Heart left ventricle (tissue), 13 donors: Measurements from ENCODE around the gene DMD.

Experiments
- POLR2A ChIP-seq, 2 donors: fragments of 450-650 bp; IDR thresholded peaks; one replicate each; pipeline ENCODE4 v1.6.1; 2017; ENCODE audit warnings: antibody characterized with exemption in 2 of 2, mild to moderate bottlenecking in 2 of 2, moderate library complexity in 2 of 2
- TF ChIP-seq, protein P1 (sequence below), 12 donors: fragments of 200-600 bp; sonication (generic) in 4 of 12; IDR thresholded peaks; one replicate each; pipeline versions ENCODE4 v1.5.0 to v1.8.0; 2018 to 2022; ENCODE audit warnings: antibody characterized with exemption in 12 of 12, mild to moderate bottlenecking in 5 of 12
- donor health status: ischemic (EF 13 %, LVEDD 7.1; RV severe dilation, severe dysfunction).
- donor health status: DM: no; HTN: yes; CAD: no.
- donor health status: DM: no; HTN: no; CAD: no.
- donor health status: ischemic (EF 25% LVEDD 6.9; RV normal size, moderate dysfunction).
- donor health status: ischemic (EF 25% LVEDD 5.7; RV mildly dilated, moderate dysfunction).
- donor health status: ischemic (EF 35%, LVEDD 5.7; RV mildly dilated, moderate dysfunction).
- donor health status: nonischemic (EF 11% LVEDD 7.7; RV severe dilation, severe dysfunction).
- donor health status: DM: yes; HTN: yes; CAD: no.
- donor health status: PGD.
- donor health status: ischemic (EF 29% LVEDD 5.4; RV normal size, mild dysfunction).
- donor health status: nonischemic (EF 23%, LVEDD 6.1; RV moderate dilation, normal function).

- TF ChIP-seq, protein P1, sequence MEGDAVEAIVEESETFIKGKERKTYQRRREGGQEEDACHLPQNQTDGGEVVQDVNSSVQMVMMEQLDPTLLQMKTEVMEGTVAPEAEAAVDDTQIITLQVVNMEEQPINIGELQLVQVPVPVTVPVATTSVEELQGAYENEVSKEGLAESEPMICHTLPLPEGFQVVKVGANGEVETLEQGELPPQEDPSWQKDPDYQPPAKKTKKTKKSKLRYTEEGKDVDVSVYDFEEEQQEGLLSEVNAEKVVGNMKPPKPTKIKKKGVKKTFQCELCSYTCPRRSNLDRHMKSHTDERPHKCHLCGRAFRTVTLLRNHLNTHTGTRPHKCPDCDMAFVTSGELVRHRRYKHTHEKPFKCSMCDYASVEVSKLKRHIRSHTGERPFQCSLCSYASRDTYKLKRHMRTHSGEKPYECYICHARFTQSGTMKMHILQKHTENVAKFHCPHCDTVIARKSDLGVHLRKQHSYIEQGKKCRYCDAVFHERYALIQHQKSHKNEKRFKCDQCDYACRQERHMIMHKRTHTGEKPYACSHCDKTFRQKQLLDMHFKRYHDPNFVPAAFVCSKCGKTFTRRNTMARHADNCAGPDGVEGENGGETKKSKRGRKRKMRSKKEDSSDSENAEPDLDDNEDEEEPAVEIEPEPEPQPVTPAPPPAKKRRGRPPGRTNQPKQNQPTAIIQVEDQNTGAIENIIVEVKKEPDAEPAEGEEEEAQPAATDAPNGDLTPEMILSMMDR (IDR thresholded peaks at IDR 0.05) = no peak
- TF ChIP-seq POLR2A (IDR thresholded peaks at IDR 0.05) = no peak
Observed at GRCh38 chrX:32644476-32645245, 566.7 kb downstream of the DMD start.
